ENCODE data around the gene RET. TPM values are rescaled to one million over a fixed set of nuclear protein-coding genes. Genes with fewer than 3 reads are reported as not detected.

Gene RET
- total RNA-seq, 2 donors from 2014 or later = 1.2 to 3.5 TPM

DNA sequence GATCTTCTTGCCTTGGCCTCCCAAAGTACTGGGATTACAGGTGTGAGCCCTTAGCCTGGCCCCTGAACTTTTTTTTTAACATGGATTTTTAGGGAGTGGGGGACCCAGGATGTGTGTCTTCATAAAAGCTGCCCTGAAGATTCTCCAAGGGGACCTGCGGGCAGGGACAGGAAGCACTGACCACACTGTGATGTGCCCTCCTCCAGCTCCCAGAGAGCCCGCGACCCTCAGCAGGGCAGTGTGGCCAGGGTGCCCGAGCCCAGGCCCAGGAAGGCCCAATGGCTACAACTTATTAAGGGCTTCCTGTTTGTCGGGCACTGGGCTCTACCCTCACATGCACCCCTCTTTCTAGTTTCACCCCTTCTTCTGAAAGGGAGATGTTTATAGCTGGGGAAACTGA is 2.5 kb upstream of the RET start:
- Mint-ChIP-seq H3K27me3 (ENCODE audit: insufficient read depth) (peaks cover 55% of the 10 kb centered on the region), H3K4me3 (no peak overlapping the region), H3K27ac (no peak overlapping the region), H3K36me3 (ENCODE audit: low read depth) (no peaks in the 10 kb centered on the region), H3K9me3 (no peaks in the 10 kb centered on the region), H3K4me1 (no peaks in the 10 kb centered on the region)
- no peak overlapping the region for H3K27ac ChIP-seq (ENCODE audit: low read depth, low read length)
- H3K4me3 ChIP-seq (ENCODE audit: low read length) = no peak overlapping the region
- H3K27me3 ChIP-seq (ENCODE audit: control insufficient read depth, insufficient read depth, low read length, poor library complexity, severe bottlenecking) = peaks cover 44% of the 10 kb centered on the region
- H3K9me3 ChIP-seq (ENCODE audit: control insufficient read depth, low read length) = no peaks in the 10 kb centered on the region
- no peaks in the 10 kb centered on the region for H3K4me1 ChIP-seq (ENCODE audit: control insufficient read depth, insufficient read depth, low read length)
- WGBS, 2 experiments (ENCODE audit: insufficient coverage in 1 of 2, insufficient read length in 1 of 2) = 92 to 96% methylated on average over 4 to 5 of the region's 5 CpGs
- no peak overlapping the region for H3K9ac ChIP-seq (ENCODE audit: extremely low read depth, low read length, poor library complexity, severe bottlenecking)
- DNase-seq = no peak
- TF ChIP-seq, protein P1, sequence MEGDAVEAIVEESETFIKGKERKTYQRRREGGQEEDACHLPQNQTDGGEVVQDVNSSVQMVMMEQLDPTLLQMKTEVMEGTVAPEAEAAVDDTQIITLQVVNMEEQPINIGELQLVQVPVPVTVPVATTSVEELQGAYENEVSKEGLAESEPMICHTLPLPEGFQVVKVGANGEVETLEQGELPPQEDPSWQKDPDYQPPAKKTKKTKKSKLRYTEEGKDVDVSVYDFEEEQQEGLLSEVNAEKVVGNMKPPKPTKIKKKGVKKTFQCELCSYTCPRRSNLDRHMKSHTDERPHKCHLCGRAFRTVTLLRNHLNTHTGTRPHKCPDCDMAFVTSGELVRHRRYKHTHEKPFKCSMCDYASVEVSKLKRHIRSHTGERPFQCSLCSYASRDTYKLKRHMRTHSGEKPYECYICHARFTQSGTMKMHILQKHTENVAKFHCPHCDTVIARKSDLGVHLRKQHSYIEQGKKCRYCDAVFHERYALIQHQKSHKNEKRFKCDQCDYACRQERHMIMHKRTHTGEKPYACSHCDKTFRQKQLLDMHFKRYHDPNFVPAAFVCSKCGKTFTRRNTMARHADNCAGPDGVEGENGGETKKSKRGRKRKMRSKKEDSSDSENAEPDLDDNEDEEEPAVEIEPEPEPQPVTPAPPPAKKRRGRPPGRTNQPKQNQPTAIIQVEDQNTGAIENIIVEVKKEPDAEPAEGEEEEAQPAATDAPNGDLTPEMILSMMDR (conservative IDR thresholded peaks at IDR 0.05) = no peak
- H3K36me3 ChIP-seq (ENCODE audit: control insufficient read depth, insufficient read depth, low read length) = no peaks in the 10 kb centered on the region

DNA sequence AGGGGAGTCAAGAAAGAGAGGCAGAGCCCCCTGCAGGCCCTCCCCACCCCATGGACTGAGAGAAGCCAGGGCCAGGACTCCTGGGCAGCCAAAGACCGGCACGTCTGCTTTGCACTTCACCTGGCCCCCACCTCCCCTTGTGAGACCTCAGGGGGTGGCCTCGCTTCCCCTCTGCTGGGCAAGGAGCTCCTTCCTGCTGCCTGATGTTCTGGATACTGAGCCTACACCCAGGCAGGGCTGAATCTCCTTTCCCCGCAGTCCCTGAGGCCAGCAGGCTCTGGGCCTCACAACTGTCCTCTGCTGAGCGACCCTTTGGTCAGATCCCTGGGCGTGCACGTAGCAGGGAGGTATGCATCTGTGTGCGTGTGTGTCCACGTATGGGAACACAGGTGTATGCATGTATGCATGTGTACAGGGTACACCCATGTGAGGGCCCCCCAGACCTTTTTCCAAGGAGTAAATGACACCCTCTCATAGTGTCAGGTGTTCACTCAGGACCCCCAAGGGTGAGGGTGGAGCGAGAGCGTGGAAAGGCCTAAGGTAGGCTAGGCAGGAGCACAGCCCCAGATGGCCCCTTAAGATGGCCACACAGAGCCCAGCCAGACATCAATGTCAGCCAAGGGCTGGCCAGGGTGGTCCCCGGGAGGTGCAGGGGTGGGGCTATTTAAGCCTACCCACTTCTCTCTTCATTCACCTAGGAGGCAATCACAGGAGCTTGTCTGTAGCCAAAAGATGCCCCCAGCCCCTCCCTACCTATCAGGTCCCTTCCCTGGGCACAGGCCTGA is 1.9 kb upstream of the RET start:
- H3K9ac ChIP-seq (ENCODE audit: extremely low read depth, low read length, poor library complexity, severe bottlenecking) = no peak overlapping the region
- TF ChIP-seq, protein P1 (conservative IDR thresholded peaks at IDR 0.05) = no peak
- H3K36me3 Mint-ChIP-seq (ENCODE audit: low read depth) = no peaks in the 10 kb centered on the region
- H3K4me3 ChIP-seq (ENCODE audit: low read length) = no peak overlapping the region
- H3K4me3 Mint-ChIP-seq = no peak overlapping the region
- no peak overlapping the region for H3K27ac ChIP-seq (ENCODE audit: low read depth, low read length)
- H3K27ac Mint-ChIP-seq = no peak overlapping the region
- DNase-seq = no peak
- peaks cover 56% of the 10 kb centered on the region for H3K27me3 Mint-ChIP-seq (ENCODE audit: insufficient read depth)
- H3K27me3 ChIP-seq (ENCODE audit: control insufficient read depth, insufficient read depth, low read length, poor library complexity, severe bottlenecking) = peaks cover 44% of the 10 kb centered on the region
- no peaks in the 10 kb centered on the region for H3K4me1 ChIP-seq (ENCODE audit: control insufficient read depth, insufficient read depth, low read length)
- H3K4me1 Mint-ChIP-seq = no peaks in the 10 kb centered on the region
- no peaks in the 10 kb centered on the region for H3K36me3 ChIP-seq (ENCODE audit: control insufficient read depth, insufficient read depth, low read length)
- WGBS, 2 experiments (ENCODE audit: insufficient coverage in 1 of 2, insufficient read length in 1 of 2) = 93 to 95% methylated on average over 9 to 12 of the region's 12 CpGs
- no peaks in the 10 kb centered on the region for H3K9me3 Mint-ChIP-seq
- no peaks in the 10 kb centered on the region for H3K9me3 ChIP-seq (ENCODE audit: control insufficient read depth, low read length)

DNA sequence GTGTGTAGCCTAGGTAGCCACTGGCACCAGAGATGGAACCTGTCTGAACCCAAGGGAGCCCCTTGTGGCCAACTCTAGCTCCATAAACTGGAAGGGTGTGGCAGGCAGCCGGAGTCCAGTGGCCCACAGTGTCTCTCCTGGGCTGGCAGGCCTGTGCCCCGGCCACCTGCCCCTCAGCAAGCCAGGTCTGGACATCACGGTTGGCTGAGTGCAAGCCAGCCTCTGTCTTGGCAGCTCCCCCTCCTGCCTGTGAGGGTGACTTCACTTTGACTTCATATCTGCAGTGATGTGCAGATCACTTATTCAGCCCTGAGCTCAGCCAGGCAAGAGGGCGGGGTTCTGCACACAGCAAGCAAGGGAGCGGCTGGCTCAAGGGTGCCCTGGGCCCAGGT is 1.3 kb upstream of the RET start:
- Mint-ChIP-seq H3K9me3 (no peaks in the 10 kb centered on the region), H3K36me3 (ENCODE audit: low read depth) (no peaks in the 10 kb centered on the region), H3K27me3 (ENCODE audit: insufficient read depth) (peaks cover 56% of the 10 kb centered on the region), H3K4me3 (no peak overlapping the region), H3K27ac (no peak overlapping the region), H3K4me1 (no peaks in the 10 kb centered on the region)
- Histone ChIP-seq H3K27ac (ENCODE audit: low read depth, low read length) (no peak overlapping the region), H3K27me3 (ENCODE audit: control insufficient read depth, insufficient read depth, low read length, poor library complexity, severe bottlenecking) (peaks cover 44% of the 10 kb centered on the region), H3K36me3 (ENCODE audit: control insufficient read depth, insufficient read depth, low read length) (no peaks in the 10 kb centered on the region), H3K4me3 (ENCODE audit: low read length) (no peak overlapping the region), H3K4me1 (ENCODE audit: control insufficient read depth, insufficient read depth, low read length) (no peaks in the 10 kb centered on the region), H3K9me3 (ENCODE audit: control insufficient read depth, low read length) (no peaks in the 10 kb centered on the region), H3K9ac (ENCODE audit: extremely low read depth, low read length, poor library complexity, severe bottlenecking) (no peak overlapping the region)
- TF ChIP-seq, protein P1 (conservative IDR thresholded peaks at IDR 0.05) = peak; percentile 63
- WGBS, 2 experiments (ENCODE audit: insufficient coverage in 1 of 2, insufficient read length in 1 of 2) = 89 to 95% methylated on average over 4 to 5 of the region's 5 CpGs
- peak; percentile 72 for DNase-seq
